Measurements from ENCODE around the gene SERTM1.

The SERTM1 gene

DNA sequence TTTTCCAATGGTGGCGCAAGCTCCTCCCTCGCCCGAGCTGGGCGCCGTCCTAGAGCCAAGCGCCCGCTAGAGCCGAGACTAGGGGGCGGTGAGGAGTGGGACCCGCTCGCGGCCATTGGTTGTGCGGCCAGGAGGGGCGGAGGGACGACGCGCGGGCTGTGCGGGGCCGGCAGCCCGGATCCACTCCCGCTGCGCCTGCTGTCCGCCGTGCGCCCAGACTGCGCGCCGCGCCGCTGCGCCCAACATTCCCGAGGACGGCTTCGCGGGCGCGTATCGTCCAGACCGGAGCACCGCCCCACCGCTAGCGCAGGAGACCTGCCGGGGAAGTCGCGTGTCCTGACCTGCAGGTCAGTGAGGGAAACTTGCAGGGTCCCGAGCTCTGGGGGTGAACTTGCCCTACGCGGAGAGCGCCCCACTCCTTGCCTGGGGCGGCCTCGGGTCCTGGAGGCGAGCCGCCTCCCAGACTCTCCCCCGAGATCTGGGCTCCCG is at the start of gene SERTM1:
SERTM1 (plus strand) TSS at position 183 of the 489 bp plus-strand sequence. CDS start 21,059 bp downstream, outside the sequence.
- DNase-seq: no peak

DNA sequence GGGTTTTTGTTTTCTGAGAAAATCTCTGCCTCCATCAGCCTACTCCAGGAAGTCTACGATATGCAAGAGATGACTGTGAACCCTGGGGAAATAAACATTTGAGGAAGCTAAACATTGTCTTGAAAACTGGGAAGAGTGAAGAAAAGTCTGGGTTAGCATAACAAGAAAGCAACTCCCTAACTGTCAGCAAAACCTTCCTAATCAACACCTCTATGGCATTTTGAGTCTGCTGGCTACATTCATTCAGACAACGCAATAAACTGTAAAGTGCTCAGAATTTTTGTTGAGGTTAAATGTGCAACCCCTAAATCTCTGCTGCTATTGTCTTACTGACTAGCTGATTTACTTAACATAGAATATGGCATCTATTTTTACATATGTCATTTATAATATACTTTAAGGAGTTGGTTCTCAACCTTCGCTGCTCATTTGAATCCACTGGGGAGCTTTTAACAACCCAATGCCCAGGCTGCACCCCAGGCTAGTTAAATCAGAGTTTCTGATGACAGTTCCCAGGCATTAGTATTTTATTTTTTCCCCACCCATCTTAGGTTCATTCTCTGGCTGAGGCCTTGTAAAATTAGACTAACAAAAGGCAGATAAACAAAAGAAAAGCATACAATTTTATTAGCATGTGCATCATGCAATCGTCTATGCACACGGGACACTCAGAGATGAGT is 45.3 kb upstream of the SERTM1 start:
- no peak for DNase-seq

GRCh38 chr13:36629057-36629385 is 44.8 kb upstream of the SERTM1 start:
- DNase-seq: no peak

- no peak for DNase-seq
Observed at GRCh38 chr13:36630181-36630803, 43.5 kb upstream of the SERTM1 start.

GRCh38 chr13:36639610-36640009 is 34.2 kb upstream of the SERTM1 start:
- DNase-seq: no peak

DNA sequence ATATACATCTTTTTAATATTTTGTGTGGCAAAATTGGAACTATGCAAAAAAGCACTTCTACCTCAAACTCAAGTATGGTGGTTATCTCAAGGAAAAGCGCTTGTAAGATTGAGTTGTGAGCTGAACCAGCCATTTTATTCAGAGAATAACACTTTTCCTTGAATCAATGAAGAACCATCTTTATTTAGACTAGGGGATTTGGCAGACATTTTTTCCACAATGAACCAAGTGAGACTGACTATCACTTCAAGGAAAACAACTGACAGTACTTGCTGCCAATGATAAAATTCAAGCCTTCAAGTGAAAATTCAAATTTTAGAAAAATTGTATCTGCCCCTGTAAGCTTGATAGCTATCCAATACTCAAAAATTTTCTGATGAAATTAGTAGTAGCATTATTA is 23.2 kb upstream of the SERTM1 start:
- DNase-seq: no peak

DNA sequence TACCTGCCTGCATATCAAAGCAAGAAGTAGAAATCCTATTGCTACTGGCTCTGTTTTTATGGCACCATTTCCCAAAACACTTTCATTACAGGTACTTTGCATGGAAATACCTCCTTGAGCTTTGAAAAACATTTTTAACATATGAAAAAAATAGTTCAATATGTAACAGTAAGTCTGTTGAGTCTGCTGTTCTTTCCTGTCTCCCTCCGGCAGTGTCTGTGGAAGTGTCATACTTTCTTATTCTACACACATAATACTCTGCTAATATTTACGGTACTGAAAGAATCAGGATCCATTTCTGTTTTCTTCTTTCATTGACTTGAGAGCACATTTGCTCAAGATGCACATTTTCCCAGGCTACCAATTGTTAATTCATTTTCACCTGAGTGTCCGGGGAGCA is 8.2 kb upstream of the SERTM1 start:
- DNase-seq: no peak

- DNase-seq: no peak
Observed at GRCh38 chr13:36666477-36667229, 7.2 kb upstream of the SERTM1 start.

DNA sequence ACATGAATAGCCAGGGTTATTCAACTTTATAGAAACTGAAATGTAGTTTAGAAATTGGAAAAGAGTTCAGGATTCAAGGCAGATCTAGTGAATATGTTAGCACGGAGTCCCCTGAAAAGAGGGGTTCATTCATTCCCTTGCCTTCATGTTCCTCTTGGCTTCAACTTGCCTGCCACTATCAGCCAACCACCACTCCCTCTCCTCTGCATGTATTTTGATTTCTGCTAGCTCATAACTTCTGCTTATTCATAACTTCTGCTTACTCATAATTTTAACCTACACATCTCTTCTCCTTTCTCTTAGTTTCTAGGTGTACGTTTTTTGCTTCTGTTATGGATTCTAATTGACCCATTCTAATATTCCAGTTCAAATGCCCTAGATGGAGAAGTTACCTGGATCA is 5.5 kb upstream of the SERTM1 start:
- DNase-seq: no peak

- DNase-seq: no peak
Observed at GRCh38 chr13:36673352-36673751, 468 bp upstream of the SERTM1 start.

DNA sequence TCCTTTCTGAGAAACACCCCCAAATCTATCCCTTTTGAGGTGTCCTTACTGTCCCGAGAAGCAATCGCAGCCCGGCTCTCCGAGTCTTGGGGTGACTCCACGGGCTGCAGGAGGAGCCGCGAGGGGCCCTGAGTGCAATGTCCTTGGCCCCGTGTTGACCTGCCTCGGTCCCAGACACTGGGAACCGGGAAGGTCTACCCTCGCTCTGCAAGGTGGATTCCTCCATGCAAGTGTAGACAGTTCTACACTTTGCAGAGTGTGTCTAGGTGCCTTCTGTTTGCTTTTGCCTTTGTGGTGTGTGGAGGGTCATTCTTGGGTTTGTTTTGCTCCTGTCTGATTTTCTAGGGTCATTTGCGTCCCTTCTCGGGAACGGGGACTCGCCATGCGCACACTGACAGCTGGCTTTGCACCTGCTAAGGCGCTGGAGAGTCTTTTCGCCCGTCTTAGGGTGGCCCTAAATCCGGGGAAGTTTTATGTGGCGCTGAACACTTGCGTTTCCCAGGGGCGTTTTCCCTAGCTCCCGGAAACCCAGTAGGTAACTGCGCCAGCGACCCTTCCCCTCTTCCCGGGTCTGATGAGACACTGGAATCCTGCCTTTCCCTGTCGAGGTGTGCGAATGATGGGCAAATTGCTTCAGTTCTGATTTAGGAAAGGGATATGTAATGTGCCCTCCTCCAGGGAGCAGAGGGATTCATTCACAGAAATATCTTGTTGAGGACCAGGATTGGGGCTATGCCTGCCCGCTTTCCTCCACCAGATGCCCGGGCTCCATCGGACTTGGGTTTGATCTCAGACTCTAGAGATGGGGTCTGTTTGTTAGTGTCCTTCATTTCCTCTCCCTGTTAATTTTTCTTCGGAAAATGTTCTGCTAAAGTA is 755 bp downstream of the SERTM1 start:
- DNase-seq: no peak

GRCh38 chr13:36675213-36675536 is 1.4 kb downstream of the SERTM1 start:
- DNase-seq: no peak

DNA sequence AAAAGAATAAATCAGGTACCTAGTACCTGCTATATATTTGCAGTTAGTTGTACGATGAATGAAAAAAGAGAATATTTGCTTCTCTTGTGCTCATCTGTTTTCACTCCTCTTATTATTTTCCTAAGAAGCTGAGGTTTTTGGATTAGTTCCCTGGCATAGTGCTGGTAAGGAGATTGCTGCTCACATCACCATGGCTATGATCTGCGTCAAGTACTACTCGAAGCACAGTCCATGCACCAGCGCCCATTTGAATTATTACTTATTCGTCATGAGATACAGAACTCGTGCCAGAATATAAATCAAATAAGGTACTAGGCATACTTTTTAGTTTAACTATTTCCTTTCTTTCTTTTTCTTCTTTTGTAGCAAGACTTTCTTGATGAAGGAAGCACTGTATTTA is 7.1 kb downstream of the SERTM1 start:
- DNase-seq: no peak

- no peak for DNase-seq
Observed at GRCh38 chr13:36681894-36682624, 8.2 kb downstream of the SERTM1 start.

GRCh38 chr13:36683701-36684100 is 9.9 kb downstream of the SERTM1 start:
- DNase-seq: no peak

- no peak for DNase-seq
Observed at GRCh38 chr13:36685927-36686326, 12.1 kb downstream of the SERTM1 start.

DNA sequence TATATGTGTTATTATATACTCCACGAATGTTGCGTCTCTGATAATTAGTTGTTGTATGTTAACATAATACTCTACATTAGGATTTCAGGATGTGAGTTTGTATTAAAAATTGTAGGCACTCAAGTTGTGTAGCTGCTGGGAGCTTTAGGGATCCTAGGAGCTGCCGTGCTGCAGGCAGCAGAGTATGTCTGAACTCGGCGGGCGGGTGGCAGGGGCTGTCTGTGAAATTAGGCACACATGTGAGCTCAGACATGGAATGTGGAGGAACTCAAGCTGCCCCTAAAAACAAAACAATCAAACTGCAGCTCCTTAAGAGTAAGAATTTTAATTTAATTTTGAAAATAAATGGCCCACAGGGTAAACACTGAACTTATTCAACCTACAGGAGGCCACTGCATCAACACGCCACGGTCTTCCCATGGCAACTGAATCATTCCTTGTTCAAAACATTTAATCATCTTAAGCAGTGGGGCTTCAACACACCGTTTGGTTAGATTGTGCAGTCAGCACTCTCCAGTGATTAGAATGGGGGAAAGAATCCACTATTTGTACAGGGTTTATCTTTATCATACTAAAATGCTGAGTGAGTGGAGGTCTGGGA is 22.7 kb downstream of the SERTM1 start:
- no peak for DNase-seq

DNA sequence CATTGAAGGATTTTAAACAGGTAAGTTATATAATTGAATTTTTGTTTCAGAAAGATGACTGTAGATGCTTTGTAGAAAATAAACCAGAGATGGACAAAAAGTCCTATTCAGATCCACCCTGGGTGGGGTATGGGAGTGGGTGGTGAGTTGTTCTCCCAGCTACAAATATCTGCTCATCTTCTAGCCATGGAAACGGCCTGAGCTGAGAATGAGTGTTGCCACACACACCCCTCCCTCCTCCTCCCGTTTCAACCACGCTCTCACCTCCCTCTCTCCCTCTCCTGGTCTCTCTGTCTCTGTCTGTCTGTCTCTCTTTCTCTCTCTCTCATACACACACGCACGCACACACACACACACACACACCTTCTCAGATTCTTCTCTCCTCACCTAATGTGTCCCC is 26.4 kb downstream of the SERTM1 start:
- no peak for DNase-seq

DNA sequence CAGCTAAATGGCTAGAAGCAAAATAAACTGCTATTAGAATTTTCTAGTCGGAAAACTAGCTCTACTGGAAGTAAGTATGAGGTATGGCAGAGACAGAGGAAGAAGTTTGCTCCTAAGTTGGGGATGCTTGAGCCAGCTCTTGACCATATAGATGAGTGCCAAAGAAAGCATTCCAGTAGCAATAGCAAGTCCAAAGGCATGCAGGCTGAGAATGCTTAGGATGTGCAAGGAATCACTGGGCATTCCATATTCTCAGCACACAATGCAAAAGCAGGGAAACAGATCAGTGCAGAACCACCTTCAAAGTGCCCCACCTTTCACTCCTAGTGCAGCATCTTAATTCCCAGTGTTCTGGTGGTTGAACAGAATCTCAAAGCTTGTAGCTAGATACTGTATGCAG is 32.9 kb downstream of the SERTM1 start:
- no peak for DNase-seq

GRCh38 chr13:36709136-36709890 is 35.5 kb downstream of the SERTM1 start:
- no peak for DNase-seq

DNA sequence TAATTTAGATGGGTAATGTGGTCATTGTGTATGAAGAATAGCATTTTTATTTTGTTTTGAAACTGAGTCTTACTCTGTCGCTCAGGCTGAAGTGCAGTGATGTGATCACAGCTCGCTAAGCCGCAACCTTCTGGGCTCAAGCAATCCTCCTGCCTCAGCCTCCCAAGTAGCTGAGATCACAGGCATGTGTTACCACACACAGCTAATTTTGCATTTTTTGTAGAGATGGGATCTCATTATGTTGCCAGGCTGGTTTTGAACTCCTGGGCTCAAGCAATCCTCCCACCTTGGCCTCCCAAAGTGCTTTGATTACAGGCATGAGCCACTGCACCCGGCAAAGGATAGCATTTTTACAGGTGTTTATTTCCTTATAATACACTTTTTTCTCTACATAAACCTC is 36.6 kb downstream of the SERTM1 start:
- DNase-seq: no peak

Data from NCI-H2029 (cell line).